GM12878 (cell line): Measurements from ENCODE around the gene ATP13A2. TPM values are rescaled to one million over a fixed set of nuclear protein-coding genes. Genes with fewer than 3 reads are reported as not detected.

Experiments
- ATAC-seq: fragments of 200-7000 bp; cut with Tn5 transposase; 3 replicates; pipeline ENCODE4 v1.9.1; 2020; ENCODE audit warnings: mild to moderate bottlenecking, moderate library complexity
- BruUV-seq: library from RNA; stranded (reverse); fragments of 400-500 nt; replicated peaks from 2 replicates; lab custom pipeline; 2021; lab: Mats Ljungman, UMichigan
- CTCF ChIA-PET: fragments of 300-600 bp; sonication (Branson Sonifier 250); formaldehyde crosslinking; extraction: SDS; loops from one replicate; lab custom pipeline; 2021; ENCODE audit warnings: inconsistent platforms; lab: Yijun Ruan, JAX
- POLR2A ChIA-PET: fragments of 350-600 bp; formaldehyde crosslinking; extraction: SDS; loops from one replicate; lab custom pipeline; 2021; ENCODE audit warnings: inconsistent platforms; lab: Charles Lee
- RAD21 ChIA-PET: fragments of 300-600 bp; sonication (Branson Sonifier 250); formaldehyde crosslinking; loops from one replicate; lab custom pipeline; 2023; ENCODE audit warnings: antibody characterized with exemption; ENCODE audit not compliant: unreplicated experiment; lab: Charles Lee
- SMC1A ChIA-PET: fragments of 300-600 bp; sonication (Branson Sonifier 250); formaldehyde crosslinking; loops from one replicate; lab custom pipeline; 2023; ENCODE audit not compliant: unreplicated experiment, uncharacterized antibody; lab: Charles Lee
- DNase-seq: peaks from one replicate; pipeline ENCODE4 v3.0.0-alpha.2; 2011; ENCODE audit warnings: low read depth, low spot score
- FAIRE-seq: peaks from 3 replicates; lab custom pipeline; 2011; peaks lifted over from hg19 to GRCh38; lab: Jason Lieb, UNC
- H2AFZ ChIP-seq: 2 replicates; pipeline ENCODE4 v1.6.0; 2011; ENCODE audit warnings: low read depth, low read length, control low read depth; ENCODE audit not compliant: control insufficient read depth
- H3K27ac ChIP-seq: 2 replicates; pipeline ENCODE4 v1.5.1; 2011; ENCODE audit warnings: control low read depth; ENCODE audit not compliant: control insufficient read depth, insufficient read depth
- H3K27me3 ChIP-seq, 2 experiments: replicated peaks in 1 of 2; 2 replicates each; pipeline versions ENCODE4 v1.6.0 to v1.6.1; 2011; ENCODE audit warnings: low read length in 1 of 2; ENCODE audit not compliant: control insufficient read depth in 2 of 2, insufficient read depth in 2 of 2
- H3K36me3 ChIP-seq, 2 experiments: 2 replicates each; pipeline ENCODE4 v1.5.1; 2011; ENCODE audit warnings: low read length in 1 of 2; ENCODE audit not compliant: control insufficient read depth in 2 of 2, insufficient read depth in 2 of 2
- H3K4me1 ChIP-seq: 2 replicates; pipeline ENCODE4 v1.6.1; 2011; ENCODE audit warnings: mild to moderate bottlenecking, low read length, moderate library complexity, mixed read lengths; ENCODE audit not compliant: control insufficient read depth, insufficient read depth
- H3K4me2 ChIP-seq: 2 replicates; pipeline ENCODE4 v1.6.0; 2011; ENCODE audit warnings: control low read depth; ENCODE audit not compliant: control insufficient read depth, insufficient read depth
- H3K4me3 ChIP-seq: fragments of 200-600 bp; sonication (generic); 2 replicates; pipeline ENCODE4 v1.5.1; 2016
- H3K79me2 ChIP-seq: 2 replicates; pipeline ENCODE4 v1.6.0; 2011; ENCODE audit warnings: low read length; ENCODE audit not compliant: control insufficient read depth, insufficient read depth
- H3K9ac ChIP-seq: 2 replicates; pipeline ENCODE4 v1.8.0; 2011; ENCODE audit warnings: low read length, control low read depth, mixed read lengths; ENCODE audit not compliant: control insufficient read depth, insufficient read depth
- H3K9me3 ChIP-seq: replicated peaks from 3 replicates; pipeline ENCODE4 v1.5.1; 2011; ENCODE audit warnings: mild to moderate bottlenecking, low read length; ENCODE audit not compliant: control insufficient read depth, insufficient read depth
- H4K20me1 ChIP-seq: 2 replicates; pipeline ENCODE4 v1.6.0; 2011; ENCODE audit not compliant: control insufficient read depth, insufficient read depth
- EP300 ChIP-seq, 2 experiments: fragments of 150-350 bp in 1 of 2; IDR thresholded peaks; 2 replicates each; pipeline ENCODE4 v1.6.1; 2011 to 2012; ENCODE audit warnings: low read depth in 2 of 2, low read length in 2 of 2, borderline replicate concordance in 1 of 2, improper control_type of control experiment in 1 of 2, inconsistent platforms in 1 of 2; ENCODE audit not compliant: control insufficient read depth in 1 of 2
- ETV6 ChIP-seq, 2 experiments: fragments of 450-650 bp in 1 of 2; IDR thresholded peaks in 1 of 2; conservative IDR thresholded peaks in 1 of 2; 2 replicates each; pipeline ENCODE4 v1.6.1; 2014; ENCODE audit warnings: antibody characterized with exemption in 1 of 2, borderline replicate concordance in 1 of 2, low read depth in 1 of 2, mild to moderate bottlenecking in 1 of 2, moderate library complexity in 1 of 2
- IKZF2 ChIP-seq, 2 experiments: fragments of 450-650 bp; IDR thresholded peaks; 2 replicates each; pipeline ENCODE4 v1.6.1; 2017; ENCODE audit warnings: mild to moderate bottlenecking in 2 of 2, moderate library complexity in 2 of 2
- LARP7 ChIP-seq: fragments of 450-650 bp; IDR thresholded peaks from 2 replicates; pipeline ENCODE4 v1.6.1; 2017; ENCODE audit warnings: mild to moderate bottlenecking
- MXI1 ChIP-seq: fragments of 150-350 bp; IDR thresholded peaks from 2 replicates; pipeline ENCODE4 v1.6.1; 2011; ENCODE audit warnings: low read depth, mild to moderate bottlenecking, inconsistent platforms, low read length, improper control_type of control experiment
- NFXL1 ChIP-seq: fragments of 450-650 bp; IDR thresholded peaks from 2 replicates; pipeline ENCODE4 v1.6.1; 2017; ENCODE audit warnings: antibody characterized with exemption, mild to moderate bottlenecking, borderline replicate concordance
- NR2C2 ChIP-seq: IDR thresholded peaks from 2 replicates; pipeline ENCODE4 v1.6.1; 2011; ENCODE audit warnings: borderline replicate concordance, low read depth; ENCODE audit not compliant: control insufficient read depth, insufficient read length
- SMAD5 ChIP-seq: IDR thresholded peaks from 2 replicates; pipeline ENCODE4 v1.6.1; 2016; ENCODE audit warnings: antibody characterized with exemption, low read depth
- TARDBP ChIP-seq: IDR thresholded peaks from 2 replicates; pipeline ENCODE4 v1.6.1; 2016; ENCODE audit warnings: borderline replicate concordance
- WGBS: methylation state at CpG from one replicate; pipeline ENCODE4 v1.1.6; 2016; ENCODE audit warnings: low lambda C conversion rate; ENCODE audit not compliant: insufficient replicate concordance, insufficient coverage; ENCODE audit errors: missing lambda C conversion rate; 5-methylcytosine and 5-hydroxymethylcytosine counted together
- in situ Hi-C: fragments of 300-500 bp; cut with MboI; formaldehyde crosslinking; loops from 9 replicates; pipeline ENCODE4 v1.14.3; 2018; ENCODE audit warnings: mixed read lengths
- intact Hi-C: fragments of 100-400 bp; cut with micrococcal nuclease; formaldehyde crosslinking; loops from one replicate; pipeline ENCODE4 v1.14.2; 2022; ENCODE audit not compliant: unreplicated experiment
- polyA plus RNA-seq, 11 experiments: library from polyadenylated mRNA; depleted of rRNA in 4 of 11; unstranded in 6 of 11; stranded (reverse) in 5 of 11; fragments of >200 nt; fragmentation: Nextera tagmentation in 4 of 11; fragmentation: Illumina TruSeq in 1 of 11; extraction: Ambion mirVana in 4 of 11; extraction: Trizol in 1 of 11; gene quantifications; 1 replicate in 1 of 11; 2 replicates in 10 of 11; pipeline versions ENCODE4 v1.2.1 to v1.2.3, GENCODE V29; 2011 to 2016; ENCODE audit warnings: inconsistent platforms in 2 of 11, missing spikeins in 2 of 11, low read depth in 1 of 11
- total RNA-seq, 4 experiments: library from RNA; depleted of rRNA in 3 of 4; stranded (reverse); fragments of >200 nt in 3 of 4; fragmentation: Illumina TruSeq in 1 of 4; extraction: Trizol in 1 of 4; gene quantifications; 2 replicates each; pipeline versions ENCODE4 v1.2.1 to v1.2.3, GENCODE V29; 2013 to 2021
- TF ChIP-seq, protein P1 (sequence below): fragments of 450-650 bp; IDR thresholded peaks from 2 replicates; pipeline ENCODE4 v1.6.1; 2017; ENCODE audit warnings: mild to moderate bottlenecking

Gene ATP13A2
- total and polyA plus RNA-seq, 10 of the 15 experiments (the other 5 are each of a cell fraction or from before 2014, with no cell fraction given), result 0.24 to 30.5 (median 8.0) TPM

DNA sequence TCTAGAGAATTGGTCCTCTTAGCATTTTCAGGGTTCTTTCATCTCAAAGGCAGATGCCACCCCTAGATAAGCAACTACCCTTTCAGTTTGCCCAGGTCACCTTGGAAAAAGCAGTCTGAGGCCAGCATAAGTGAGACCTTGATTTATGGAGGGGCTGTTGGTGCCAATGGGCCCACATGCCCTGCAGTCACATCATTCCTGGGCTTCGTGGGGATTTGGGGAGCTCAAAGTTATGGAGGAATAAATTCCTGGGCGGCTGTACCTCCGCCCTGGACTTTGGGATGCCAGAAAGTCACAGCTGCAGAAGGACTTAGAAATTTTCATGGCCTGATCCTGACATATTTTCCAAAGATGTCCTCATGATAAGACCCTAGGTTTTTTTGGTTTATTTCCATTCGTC lies 44.8 kb upstream of the ATP13A2 start (continued):
- TF ChIP-seq TARDBP, result no peak

- in situ Hi-C loops, result no loop called here
- no peak overlapping the region for H2AFZ ChIP-seq
- H3K4me2 ChIP-seq, result no peak overlapping the region
- CTCF ChIA-PET, result interaction anchor here (10.7 kb wide), 1 partner anchor 66 kb away, joined by 171 read pairs; the partner anchor contains the start of gene PADI2
- RAD21 ChIA-PET, result interaction anchor here (0.7 to 3.1 kb wide), 4 partner anchors 65 to 184 kb away, joined by 3 to 7 read pairs (median 4); no protein-coding TSS in a partner anchor
- WGBS, result 92% methylated on average over 7 of the region's 7 CpGs
- H4K20me1 ChIP-seq, result no peaks in the 10 kb centered on the region
- FAIRE-seq (no peak), DNase-seq (no peak), ATAC-seq (no peak)
- no peaks in the 10 kb centered on the region for H3K36me3 ChIP-seq
- H3K4me3 ChIP-seq, result no peak overlapping the region
- SMC1A ChIA-PET, result interaction anchor here (1.2 kb wide), 1 partner anchor 114 kb away, joined by 3 read pairs; no protein-coding TSS in a partner anchor
- BruUV-seq, result no TSS peak
- H3K79me2 ChIP-seq, result peaks cover 28% of the 10 kb centered on the region
- TF ChIP-seq NFXL1 (no peak), IKZF2 (IDR thresholded peaks at IDR 0.05) (no peak), MXI1 (no peak), EP300 (IDR thresholded peaks at IDR 0.05; ENCODE audit: borderline replicate concordance in 1 of 2, control insufficient read depth in 1 of 2, low read depth in 2 of 2, low read length in 2 of 2) (no peak), LARP7 (no peak), NR2C2 (no peak), SMAD5 (no peak), ETV6 (conservative IDR thresholded peaks at IDR 0.05 in 1 of 2, IDR thresholded peaks at IDR 0.05 in 1 of 2; ENCODE audit: borderline replicate concordance in 1 of 2, low read depth in 1 of 2) (no peak)
- TF ChIP-seq, protein P1, sequence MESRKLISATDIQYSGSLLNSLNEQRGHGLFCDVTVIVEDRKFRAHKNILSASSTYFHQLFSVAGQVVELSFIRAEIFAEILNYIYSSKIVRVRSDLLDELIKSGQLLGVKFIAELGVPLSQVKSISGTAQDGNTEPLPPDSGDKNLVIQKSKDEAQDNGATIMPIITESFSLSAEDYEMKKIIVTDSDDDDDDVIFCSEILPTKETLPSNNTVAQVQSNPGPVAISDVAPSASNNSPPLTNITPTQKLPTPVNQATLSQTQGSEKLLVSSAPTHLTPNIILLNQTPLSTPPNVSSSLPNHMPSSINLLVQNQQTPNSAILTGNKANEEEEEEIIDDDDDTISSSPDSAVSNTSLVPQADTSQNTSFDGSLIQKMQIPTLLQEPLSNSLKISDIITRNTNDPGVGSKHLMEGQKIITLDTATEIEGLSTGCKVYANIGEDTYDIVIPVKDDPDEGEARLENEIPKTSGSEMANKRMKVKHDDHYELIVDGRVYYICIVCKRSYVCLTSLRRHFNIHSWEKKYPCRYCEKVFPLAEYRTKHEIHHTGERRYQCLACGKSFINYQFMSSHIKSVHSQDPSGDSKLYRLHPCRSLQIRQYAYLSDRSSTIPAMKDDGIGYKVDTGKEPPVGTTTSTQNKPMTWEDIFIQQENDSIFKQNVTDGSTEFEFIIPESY, result no peak
- no peaks in the 10 kb centered on the region for H3K9me3 ChIP-seq
- H3K4me1 ChIP-seq, result peaks cover 6% of the 10 kb centered on the region
- POLR2A ChIA-PET, result no interaction called here
- no peak overlapping the region for H3K27ac ChIP-seq
- intact Hi-C loops, result loop anchor here (5.0 to 10.0 kb wide), 2 partner anchors 219 to 282 kb away; no protein-coding TSS in a partner anchor
- no peaks in the 10 kb centered on the region for H3K27me3 ChIP-seq
- no peak overlapping the region for H3K9ac ChIP-seq
Measured at GRCh38 chr1:17055801-17056200, 44.1 kb upstream of the ATP13A2 start.
